Glomerular visceral epithelial cell (primary cell): ENCODE data around the gene UGT2A2.
A peak's percentile ranks its signal among the peaks of the same experiment; 100 is the strongest.
"Not testable (repeated sequence)": the region's sequence is repeated elsewhere in the genome, so short reads cannot be mapped to it uniquely, and the experiment has no call there.

Source experiments
- DNase-seq: peaks from one replicate; pipeline ENCODE4 v3.0.0-alpha.2; 2016; ENCODE audit errors: extremely low spot score

UGT2A2 gene

DNA sequence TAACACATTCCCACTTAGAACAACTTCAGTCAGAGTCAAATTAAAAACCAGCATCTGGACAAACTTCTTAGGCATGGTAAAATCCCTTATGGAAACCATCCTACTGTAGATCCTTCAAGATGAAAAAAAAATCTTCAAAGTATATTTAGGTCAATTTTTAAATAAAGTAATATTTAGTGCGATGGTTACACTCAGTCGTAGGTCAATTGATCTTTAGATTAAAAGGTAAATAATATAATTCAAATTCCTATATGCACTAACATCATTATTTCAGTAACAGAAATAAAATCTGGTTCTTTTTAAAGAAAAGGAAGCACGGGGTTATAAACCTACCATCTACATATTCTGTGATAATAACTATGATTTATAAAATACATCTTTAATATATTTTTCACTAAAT, at the start of gene UGT2A2:
Gene UGT2A2 (minus strand): TSS at position 101 of the 400 bp plus-strand sequence. CDS start 2 bp downstream, at position 99.
- no peak for DNase-seq

DNA sequence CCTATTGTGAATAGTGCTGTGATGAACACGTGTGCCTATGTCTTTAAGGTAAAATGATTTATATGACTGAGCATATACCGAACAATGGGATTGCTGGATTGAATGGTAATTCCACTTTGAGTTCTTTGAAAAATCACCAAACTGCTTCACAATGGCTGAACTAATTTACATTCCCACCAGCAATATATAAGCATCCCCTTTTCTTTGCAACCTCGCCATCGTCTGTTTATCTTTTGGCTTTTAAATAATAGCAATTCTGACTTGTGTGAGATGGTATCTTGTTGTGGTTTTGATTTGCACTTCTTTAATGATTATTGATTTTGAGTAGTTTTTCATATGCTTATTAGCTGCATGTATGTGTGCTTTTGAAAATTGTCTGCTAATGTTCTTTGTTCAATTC, 45.4 kb upstream of the UGT2A2 start:
- no peak for DNase-seq

DNA sequence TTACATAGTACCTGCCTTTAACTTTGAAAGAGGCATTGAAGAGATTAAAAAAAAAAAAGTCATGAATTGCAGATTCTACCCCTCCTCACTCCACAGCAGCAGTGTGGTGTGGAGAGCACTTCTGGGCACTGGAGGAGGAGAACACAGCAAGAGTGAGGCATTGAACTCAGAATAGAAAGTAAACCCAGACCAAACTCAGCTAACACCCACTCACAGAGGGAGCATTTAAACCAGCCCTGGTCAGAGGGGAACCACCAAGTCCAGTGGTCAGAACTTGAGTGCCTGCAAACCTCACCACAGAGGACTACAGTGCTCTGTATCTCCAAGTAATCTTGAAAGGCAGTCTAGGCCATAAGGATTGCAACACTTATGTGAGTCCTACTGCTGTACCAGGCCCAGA, 29.2 kb upstream of the UGT2A2 start:
- DNase-seq = no peak

DNA sequence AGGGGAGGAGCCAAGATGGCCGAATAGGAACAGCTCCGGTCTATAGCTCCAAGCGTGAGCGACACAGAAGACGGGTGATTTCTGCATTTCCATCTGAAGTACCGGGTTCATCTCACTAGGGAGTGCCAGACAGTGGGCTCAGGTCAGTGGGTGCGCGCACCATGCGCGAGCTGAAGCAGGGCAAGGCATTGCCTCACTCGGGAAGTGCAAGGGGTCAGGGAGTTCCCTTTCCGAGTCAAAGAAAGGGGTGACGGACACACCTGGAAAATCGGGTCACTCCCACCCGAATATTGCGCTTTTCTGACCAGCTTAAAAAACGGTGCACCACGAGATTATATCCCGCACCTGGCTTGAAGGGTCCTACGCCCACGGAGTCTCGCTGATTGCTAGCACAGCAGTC, 24.6 kb upstream of the UGT2A2 start:
- DNase-seq = not testable (repeated sequence)

DNA sequence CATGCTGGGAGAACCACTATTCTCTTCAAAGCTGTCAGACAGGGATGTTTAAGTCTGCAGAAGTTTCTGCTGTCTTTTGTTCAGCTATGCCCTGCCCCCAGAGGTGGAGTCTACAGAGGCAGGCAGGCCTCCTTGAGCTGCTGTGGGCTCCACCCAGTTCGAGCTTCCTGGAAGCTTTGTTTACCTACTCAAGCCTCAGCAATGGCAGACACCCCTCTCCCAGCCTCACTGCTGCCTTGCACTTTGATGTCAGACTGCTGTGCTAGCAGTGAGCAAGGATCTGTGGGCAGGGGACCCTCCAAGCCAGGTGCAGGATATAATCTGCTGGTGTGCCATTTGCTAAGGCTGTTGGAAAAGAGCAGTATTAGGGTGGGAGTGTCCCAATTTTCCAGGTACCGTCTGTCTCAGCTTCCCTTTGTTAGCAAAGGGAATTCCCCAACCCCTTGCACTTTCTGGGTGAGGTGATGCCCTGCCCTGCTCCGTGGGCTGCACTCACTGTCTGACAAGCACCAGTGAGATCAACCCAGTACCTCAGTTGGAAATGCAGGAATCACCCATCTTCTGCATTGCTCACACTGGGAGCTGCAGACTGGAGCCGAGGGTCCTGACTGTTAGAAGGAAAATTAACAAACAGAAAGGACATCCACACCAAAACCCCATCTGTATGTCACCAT, 21.8 kb upstream of the UGT2A2 start:
- DNase-seq = not testable (repeated sequence)

DNA sequence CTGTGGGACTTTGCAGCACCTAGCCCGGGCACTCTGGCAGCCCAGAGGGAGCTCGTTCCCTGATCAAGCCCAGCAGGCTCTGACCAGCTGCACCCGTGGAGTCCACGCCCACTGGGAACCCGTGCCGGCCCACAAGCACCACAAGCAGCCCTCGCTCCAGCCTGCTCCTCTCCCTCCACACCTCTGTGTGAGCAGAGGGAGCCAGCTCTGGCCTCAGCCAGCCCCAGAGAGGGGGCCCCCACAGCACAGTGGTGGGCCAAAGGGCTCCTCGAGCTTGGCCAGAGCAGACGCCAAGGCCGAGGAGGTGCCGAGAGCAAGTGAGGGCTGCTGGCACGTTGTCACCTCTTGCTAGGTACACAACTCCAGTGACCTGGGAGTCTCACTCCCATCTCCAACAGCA, 18.7 kb upstream of the UGT2A2 start:
- no peak for DNase-seq

DNA sequence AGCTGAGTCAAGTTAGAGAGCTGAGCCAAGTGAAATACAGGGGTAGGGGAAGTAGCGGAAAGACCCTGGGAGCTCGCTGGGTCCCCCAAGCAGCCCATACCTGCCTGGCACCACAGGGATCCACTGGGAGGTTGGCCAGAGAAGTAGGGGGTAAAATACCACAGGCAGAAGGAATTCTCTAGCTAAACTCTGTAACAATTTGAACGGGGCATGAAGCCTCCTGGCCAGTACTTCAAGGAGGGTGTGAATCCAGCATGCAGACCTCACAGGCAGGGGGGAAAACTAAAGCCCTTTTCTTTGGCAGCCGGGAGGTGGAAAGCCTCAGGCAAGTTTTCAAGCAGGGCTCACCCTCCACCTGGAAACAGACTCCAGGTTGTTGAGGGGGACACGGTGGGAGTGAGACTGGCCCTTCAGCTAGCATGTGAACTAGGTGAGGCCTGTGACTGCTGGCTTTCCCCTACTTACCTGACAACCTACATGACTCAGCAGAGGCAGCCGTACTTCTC, 17.3 kb upstream of the UGT2A2 start:
- DNase-seq = no peak

DNA sequence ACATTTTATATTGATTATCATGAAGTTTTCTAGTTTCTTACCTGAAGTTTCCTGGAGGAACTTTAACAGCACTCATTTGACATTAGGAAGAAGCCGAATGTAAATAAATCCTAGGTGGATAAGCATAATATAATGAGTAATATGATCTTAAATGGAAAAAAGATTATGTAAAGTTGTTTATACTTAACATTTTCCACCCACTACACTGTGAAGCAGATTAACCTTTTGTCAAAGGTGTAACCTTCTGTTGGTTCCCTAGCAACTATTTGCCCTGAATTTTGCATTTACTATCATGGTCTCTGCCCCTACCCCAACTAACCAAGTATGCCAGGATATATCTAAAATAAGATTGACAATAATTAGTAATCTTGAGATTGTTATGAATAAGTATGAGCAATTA, 13.7 kb upstream of the UGT2A2 start, which contains the start of gene UGT2A1:
Gene UGT2A1 (minus strand): TSS at position 101 of the 400 bp plus-strand sequence. CDS start 5,603 bp downstream, outside the sequence.
- no peak for DNase-seq

DNA sequence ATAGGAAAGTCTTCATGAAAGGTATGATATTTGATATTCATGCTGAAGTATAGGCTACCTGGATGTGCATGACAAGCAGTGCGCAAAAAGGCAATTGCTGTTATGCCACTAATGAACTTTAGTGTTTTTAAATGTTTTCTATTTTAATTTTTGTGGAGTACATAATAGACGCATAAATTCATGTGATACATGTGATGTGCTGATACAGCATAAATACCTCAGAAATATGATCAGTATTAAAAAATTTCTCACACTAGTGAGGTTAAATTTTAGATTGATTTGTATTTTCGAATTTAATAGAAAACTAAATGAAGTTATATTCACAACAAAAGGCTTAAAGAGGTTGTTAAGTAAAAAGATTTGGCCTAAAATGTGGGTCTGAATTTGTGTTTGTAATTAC, 11.4 kb upstream of the UGT2A2 start:
- no peak for DNase-seq

DNA sequence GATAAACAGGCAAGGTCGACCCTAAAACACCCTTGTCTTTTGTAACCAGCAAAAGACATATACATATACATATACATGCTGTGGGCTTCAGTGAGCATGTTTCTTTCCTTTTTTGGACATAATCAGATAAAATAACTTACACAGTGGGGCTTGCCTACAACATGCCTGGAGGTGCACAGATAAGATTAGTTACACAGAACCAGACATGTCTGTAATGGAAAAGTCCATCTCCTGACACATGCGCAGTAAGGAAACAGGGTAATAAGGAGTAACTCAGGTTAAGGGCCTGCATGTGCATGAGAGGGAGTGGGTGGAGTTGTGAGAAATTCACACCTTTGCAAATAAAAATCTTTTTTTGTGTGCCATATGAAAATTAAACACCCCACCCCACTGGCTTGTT, 10.2 kb upstream of the UGT2A2 start:
- DNase-seq = no peak

DNA sequence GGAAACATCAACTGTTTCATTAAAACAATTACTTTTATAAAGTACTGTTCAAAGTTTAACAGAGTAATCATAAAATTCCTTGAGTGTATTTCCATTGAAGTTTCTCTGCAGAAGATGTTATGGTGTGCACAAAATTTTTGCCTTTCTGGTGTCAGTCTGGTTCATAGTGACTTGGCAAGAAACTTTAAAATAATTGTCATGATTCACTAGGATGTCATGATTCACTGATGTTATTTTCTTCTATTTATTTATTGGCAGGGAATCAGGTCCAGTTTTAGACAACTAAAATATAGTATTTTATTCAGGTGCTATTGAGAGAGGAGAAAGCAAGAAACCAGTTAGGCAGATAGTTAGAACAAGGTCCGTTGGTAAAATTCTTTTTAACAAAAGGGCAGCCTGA, 9.8 kb upstream of the UGT2A2 start:
- DNase-seq = no peak

DNA sequence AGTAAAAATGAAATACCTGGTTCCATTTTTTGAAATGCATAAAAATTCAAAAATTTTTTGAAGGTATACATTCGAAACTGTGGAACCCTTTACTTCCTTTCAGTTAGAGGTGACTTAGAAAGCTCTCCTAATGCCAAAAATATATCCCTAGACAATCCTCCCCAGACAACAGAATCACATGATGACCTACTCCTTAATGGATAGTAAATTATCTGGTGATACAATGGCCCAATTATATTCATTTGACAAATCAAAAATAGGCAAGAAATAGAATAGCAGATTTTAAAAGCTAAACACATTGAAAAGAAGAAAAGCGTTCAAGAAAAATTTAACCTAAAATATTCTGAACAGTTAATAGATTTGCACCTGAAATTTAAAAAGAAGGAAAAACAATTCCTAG, 3.5 kb upstream of the UGT2A2 start:
- no peak for DNase-seq

DNA sequence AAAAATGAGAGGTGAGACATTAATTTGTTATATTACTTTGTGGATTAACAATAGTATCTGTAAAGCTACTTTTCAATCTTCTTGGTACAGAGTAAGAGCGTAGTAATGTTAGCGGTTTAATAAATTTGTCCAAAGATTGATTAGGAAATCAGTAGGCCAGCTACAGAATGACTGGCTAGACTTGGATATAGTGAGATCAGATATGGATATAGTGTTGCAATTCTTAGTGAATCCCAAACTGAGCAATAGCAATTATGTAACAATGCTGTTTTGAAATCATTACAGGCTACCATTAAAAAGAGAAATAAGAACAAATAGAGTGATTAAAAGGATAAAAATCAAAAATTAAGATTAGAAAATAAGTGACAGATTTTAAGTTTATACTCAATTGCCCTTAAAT, 847 bp upstream of the UGT2A2 start:
- no peak for DNase-seq

DNA sequence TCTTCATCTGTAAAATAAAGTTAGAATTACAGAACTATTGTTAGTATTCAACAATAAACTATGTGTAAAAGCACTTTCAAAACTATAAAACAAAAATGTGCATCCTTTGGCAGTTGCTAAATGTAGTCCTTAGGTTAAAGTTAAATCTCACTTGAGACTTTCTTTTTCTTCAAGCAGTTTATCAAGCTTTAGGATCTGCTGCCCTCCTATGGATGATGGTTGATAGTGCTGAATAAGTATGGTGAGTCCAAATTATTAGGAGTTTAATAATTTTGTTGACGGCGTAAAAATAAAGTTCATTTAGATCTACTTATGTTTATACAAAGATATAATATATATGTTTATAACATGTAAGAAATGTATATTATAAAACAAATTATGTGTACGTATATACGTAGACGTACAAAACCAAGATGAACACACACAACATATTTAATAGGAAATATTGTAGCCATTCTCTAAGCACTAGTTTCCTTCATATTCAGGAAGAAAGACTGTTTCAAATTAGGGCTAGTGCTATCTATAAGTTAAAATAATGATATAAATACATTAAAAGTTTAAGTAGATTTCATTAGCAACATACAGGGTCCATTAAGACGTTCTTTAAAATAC, 22.3 kb downstream of the UGT2A2 start:
- DNase-seq = peak; percentile 63

DNA sequence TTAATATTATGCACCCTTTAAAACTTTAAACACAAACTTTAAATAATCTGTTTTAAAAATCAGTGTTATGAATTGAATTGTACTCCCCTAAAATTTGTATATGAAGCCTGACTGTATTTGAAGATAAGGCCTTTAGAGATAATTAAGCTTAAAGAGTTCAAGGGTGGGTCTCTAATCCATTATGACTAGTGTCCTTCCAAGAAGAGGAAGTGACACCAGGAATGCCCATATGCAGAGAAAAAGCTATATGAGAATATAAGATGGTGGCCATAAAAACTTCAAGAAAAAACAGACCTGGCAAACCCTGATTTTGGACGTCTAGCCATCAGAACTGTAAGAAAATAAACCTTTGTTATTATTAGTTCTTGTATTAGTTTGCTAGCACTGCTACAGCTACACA, 29.0 kb downstream of the UGT2A2 start:
- DNase-seq = no peak

DNA sequence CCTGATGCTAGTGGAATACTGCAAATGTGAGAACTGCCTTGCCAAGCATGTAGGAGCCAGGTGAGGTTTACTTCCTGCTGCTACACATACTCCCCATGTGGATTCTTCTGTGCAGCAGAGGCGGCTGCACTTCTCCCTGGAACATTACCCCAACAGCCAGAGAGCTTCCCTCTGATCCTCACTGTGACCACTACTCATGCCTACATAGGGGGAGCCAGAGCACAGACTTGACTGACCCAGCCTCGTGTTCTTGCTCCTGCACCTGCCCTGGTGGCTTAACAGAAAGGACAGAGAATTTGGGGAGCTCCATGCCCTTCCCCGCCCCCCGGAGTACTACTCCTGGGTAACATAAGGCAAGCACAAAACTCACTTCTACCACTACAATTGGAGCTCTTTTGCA, 38.4 kb downstream of the UGT2A2 start:
- DNase-seq = no peak

DNA sequence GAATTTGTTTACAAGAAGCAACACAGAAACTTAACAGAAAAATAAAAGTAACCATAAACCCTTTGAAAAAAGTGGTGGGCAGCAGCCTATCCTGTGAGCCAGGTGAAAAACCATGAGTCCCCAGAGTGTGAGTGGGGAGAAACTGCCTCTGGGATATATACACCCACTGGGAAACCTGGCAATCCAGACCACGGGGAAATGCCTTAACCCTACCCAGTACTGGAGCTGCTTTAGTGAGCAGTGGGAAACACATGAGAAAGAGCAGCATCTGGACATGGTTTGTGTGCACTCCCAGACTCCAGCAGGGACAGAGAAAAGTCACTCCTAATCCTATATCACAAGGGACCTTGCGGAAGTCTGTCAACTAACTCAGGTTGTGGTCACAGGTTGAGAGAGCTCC, 39.4 kb downstream of the UGT2A2 start:
- DNase-seq = no peak

DNA sequence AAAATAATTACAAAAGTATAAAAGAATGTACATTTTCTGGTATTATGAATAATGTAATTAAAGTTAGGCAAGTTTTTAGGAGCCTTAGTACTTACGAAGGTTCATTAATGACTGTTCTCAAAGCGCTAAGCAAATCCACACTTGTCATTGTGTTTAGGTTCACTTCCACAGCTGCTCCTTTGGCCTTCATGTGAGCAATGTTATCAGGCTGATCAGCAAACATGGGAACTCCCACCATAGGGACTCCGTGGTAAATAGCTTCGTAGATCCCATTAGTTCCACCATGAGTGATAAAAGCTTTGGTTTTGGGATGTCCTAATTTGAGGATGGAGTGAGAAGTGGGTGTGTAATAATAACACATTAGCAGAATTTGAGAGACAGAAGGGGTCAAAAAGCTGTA, 45.1 kb downstream of the UGT2A2 start:
- DNase-seq = no peak

DNA sequence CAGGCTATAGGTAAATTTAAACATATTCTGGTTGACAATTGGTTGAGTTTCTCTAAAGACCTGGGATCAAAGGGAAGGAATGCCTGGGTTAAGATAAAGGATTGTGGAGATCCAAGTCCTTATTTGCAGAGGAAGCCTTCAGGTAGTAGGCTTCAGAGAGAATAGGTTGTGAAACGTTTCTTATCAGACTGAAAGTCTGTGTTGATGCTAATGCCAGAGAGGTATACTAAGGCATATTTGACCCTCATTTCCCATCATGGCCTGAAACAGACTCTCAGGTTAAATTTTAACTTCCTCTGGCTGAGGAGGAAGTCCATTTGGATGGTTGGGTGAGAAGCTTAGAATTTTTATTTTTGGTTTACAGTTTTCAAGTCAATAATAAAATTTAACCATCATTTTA, 48.1 kb downstream of the UGT2A2 start:
- DNase-seq = no peak

DNA sequence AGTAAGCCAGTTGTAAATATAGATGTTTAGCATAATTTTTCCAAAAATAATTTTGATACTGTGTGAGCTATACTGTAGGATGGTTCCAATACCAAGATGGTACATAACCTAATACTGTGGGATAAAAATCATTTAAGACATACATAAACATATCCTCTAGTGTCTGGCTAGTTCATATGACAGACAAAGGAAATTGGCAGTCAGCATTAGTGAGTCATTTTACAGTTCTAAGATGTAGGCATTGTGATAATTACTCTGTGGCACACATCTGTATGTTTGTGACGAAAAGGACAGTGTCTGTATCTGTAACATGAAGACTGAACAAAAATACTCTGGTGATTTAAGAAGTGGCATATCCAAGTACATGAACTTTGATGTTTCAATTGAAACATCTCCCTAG, 49.6 kb downstream of the UGT2A2 start:
- no peak for DNase-seq

DNA sequence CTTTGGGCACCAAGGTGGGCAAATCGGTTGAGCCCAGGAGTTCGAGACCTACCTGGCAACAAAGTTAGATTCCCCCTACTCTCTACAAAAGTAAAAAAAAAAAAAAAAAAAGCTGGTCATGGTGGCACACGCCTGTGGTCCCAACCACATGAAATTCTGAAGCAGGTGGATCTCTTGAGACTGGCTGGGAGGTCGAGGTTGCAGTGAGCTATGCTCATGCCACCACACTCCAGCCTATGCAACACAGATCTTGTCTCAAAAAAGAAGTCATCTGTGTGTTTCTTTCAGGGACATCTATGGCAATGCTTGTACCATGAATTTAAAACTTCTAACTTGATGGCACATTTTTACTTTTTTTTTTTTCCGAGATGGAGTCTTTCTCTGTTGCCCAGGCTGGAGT, 55.3 kb downstream of the UGT2A2 start:
- no peak for DNase-seq

DNA sequence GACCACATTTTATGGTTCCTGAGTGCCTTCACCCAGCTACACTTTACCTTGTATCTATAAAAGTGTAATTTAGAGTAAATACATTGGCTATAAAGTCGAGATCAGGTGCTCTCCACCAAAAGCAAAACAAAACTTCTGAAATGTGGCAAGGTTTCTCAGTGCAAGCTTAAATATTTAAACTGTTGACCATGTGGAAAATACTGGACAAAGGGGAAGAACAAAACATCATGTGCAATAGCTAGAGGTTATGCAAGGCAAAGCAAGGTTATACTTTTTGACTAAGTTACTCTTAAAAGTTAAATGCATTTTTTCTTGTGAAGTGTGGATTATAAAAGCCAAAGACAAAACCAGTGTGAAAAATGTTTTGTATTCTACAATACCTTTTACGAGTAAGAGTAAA, 55.9 kb downstream of the UGT2A2 start:
- DNase-seq = no peak

DNA sequence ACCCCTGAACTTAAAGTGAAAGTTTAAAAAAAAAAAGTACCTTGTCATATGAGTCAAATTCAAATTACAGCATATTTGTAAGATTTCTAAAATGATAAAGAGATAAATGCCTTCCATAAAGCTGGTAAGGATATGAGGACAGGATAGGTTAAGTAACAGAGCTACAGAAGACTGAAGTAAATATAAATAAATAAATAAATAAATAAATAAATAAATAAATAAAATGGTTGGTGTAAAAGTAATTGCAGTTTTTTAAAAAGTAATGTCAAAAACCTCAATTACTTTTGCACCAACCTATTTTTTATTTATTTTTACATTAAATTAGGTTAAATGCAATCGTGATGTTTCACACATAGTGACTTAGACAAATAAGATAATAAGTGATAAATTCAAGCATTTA, 62.2 kb downstream of the UGT2A2 start:
- DNase-seq = no peak
